Stomach (tissue), 4 donors: ENCODE measurements around the gene TMEM213.

Experiments used
- EP300 ChIP-seq: sonication (generic); formaldehyde crosslinking; IDR thresholded peaks from one replicate; pipeline ENCODE4 v1.6.1; 2017; ENCODE audit warnings: antibody characterized with exemption
- POLR2A ChIP-seq, 4 donors: fragments of 450-650 bp; IDR thresholded peaks; one replicate each; pipeline ENCODE4 v1.6.1; 2016; ENCODE audit warnings: antibody characterized with exemption in 4 of 4, control low read depth in 2 of 4, mild to moderate bottlenecking in 1 of 4, moderate library complexity in 1 of 4
- POLR2AphosphoS5 ChIP-seq, 3 donors: sonication (generic); formaldehyde crosslinking; IDR thresholded peaks; one replicate each; pipeline ENCODE4 v1.6.1; 2016; ENCODE audit warnings: antibody characterized with exemption in 3 of 3
- TF ChIP-seq, protein P1 (sequence below), 7 experiments: fragments of 450-650 bp in 4 of 7; fragments of 200-600 bp in 3 of 7; sonication (generic) in 3 of 7; IDR thresholded peaks; one replicate each; pipeline ENCODE4 v1.5.1; 2016 to 2019; ENCODE audit warnings: antibody characterized with exemption in 7 of 7, control low read depth in 2 of 7, mild to moderate bottlenecking in 1 of 7

DNA sequence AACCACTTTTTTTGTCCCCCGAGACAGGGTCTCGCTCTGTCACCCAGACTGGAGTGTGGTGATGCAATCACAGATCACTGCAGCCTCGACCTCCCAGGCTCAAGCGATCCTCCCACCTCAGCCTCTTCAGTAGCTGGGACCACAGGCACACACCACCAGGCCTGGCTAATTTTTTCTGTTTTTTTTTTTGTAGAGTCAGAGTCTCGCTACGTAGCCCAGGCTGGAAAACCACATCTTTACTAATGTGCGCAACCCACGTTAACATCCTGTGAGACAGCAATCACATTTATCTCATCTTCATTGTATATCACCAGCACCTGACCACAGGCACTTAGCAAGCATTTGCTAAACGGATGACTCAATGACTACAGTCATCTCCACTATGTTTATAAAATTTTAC lies 78.0 kb downstream of the TMEM213 start:
- TF ChIP-seq, protein P1, sequence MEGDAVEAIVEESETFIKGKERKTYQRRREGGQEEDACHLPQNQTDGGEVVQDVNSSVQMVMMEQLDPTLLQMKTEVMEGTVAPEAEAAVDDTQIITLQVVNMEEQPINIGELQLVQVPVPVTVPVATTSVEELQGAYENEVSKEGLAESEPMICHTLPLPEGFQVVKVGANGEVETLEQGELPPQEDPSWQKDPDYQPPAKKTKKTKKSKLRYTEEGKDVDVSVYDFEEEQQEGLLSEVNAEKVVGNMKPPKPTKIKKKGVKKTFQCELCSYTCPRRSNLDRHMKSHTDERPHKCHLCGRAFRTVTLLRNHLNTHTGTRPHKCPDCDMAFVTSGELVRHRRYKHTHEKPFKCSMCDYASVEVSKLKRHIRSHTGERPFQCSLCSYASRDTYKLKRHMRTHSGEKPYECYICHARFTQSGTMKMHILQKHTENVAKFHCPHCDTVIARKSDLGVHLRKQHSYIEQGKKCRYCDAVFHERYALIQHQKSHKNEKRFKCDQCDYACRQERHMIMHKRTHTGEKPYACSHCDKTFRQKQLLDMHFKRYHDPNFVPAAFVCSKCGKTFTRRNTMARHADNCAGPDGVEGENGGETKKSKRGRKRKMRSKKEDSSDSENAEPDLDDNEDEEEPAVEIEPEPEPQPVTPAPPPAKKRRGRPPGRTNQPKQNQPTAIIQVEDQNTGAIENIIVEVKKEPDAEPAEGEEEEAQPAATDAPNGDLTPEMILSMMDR (IDR thresholded peaks at IDR 0.05), result no peak
- TF ChIP-seq POLR2A (IDR thresholded peaks at IDR 0.05) (no peak), EP300 (no peak), POLR2AphosphoS5 (IDR thresholded peaks at IDR 0.05) (no peak)
